Measurements from ENCODE around the gene ACSS1.

- TF ChIP-seq POLR2A (IDR thresholded peaks at IDR 0.05; ENCODE audit: extremely low read depth, insufficient read length) (peak; percentile 94), CTCF (IDR thresholded peaks at IDR 0.05; ENCODE audit: low read depth, low read length) (no peak), MAX (IDR thresholded peaks at IDR 0.05; ENCODE audit: low read depth, low read length) (peak; percentile 61)
Measured at GRCh38 chr20:24992487-24993205, 65.3 kb downstream of the ACSS1 start, which contains the start of gene APMAP.
